22Rv1 (cell line): ENCODE results near the gene SLC35B2.

Experiments
- CTCF ChIP-seq: fragments of 450-650 bp; IDR thresholded peaks from 2 replicates; pipeline ENCODE4 v1.5.1; 2017; ENCODE audit warnings: mild to moderate bottlenecking
- ZFX ChIP-seq: fragments of 450-650 bp; IDR thresholded peaks from 2 replicates; pipeline ENCODE4 v1.6.1; 2017; ENCODE audit warnings: antibody characterized with exemption, borderline replicate concordance

- TF ChIP-seq CTCF (no peak), ZFX (no peak)
Measured at GRCh38 chr6:44214307-44214706, 43.0 kb downstream of the SLC35B2 start.
